OCI-LY1 (cell line): Measurements from ENCODE around the gene ZXDC.

ENCODE experiments used
- EZH2 ChIP-seq: fragments of 200-600 bp; sonication (generic), shearing (Covaris generic); IDR thresholded peaks from 2 replicates; pipeline ENCODE4 v1.8.0; 2017; ENCODE audit warnings: borderline replicate concordance, mixed run types, mild to moderate bottlenecking, antibody characterized with exemption, low read length, moderate library complexity, mixed read lengths
- TF ChIP-seq, protein P1 (sequence below): fragments of 200-600 bp; sonication (generic), shearing (Covaris generic); IDR thresholded peaks from 2 replicates; pipeline ENCODE4 v1.5.1; 2017; ENCODE audit warnings: mild to moderate bottlenecking, antibody characterized with exemption, low read length, moderate library complexity, mixed read lengths

DNA sequence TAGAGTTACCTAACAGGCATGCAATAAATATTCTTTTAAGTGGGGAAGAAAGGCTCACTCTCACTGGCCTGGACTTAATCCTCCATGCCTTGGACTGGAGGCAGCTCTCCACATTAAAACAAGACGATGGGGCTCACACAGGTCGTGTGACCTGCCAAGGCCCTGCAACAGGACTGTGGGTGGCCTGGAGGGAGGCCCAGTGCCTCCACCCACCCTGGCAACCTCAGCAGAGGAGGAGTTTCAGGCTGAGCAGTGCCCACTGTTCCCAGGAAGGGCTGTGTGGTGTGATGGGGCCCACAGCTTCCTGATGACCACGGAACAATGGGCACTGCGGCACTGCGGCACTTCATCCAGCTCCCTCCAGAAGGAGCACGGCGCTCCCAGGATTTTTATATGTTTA, 36.3 kb upstream of the ZXDC start:
- TF ChIP-seq, protein P1, sequence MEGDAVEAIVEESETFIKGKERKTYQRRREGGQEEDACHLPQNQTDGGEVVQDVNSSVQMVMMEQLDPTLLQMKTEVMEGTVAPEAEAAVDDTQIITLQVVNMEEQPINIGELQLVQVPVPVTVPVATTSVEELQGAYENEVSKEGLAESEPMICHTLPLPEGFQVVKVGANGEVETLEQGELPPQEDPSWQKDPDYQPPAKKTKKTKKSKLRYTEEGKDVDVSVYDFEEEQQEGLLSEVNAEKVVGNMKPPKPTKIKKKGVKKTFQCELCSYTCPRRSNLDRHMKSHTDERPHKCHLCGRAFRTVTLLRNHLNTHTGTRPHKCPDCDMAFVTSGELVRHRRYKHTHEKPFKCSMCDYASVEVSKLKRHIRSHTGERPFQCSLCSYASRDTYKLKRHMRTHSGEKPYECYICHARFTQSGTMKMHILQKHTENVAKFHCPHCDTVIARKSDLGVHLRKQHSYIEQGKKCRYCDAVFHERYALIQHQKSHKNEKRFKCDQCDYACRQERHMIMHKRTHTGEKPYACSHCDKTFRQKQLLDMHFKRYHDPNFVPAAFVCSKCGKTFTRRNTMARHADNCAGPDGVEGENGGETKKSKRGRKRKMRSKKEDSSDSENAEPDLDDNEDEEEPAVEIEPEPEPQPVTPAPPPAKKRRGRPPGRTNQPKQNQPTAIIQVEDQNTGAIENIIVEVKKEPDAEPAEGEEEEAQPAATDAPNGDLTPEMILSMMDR: no peak
- no peak for TF ChIP-seq EZH2
